Stimulated activated CD4-positive, alpha-beta T cell treated with anti-CD3 and anti-CD28 coated beads, Interleukin-4, amount 100 ng/mL, for 48 hours (primary cell): Measurements from ENCODE around the gene CD48.
"Not testable (repeated sequence)": the region's sequence is repeated elsewhere in the genome, so short reads cannot be mapped to it uniquely, and the experiment has no call there.

ENCODE experiments used
- DNase-seq, 2 donors: peaks; one replicate each; pipeline ENCODE4 v3.0.0-alpha.2; 2020; ENCODE audit warnings: low read depth in 2 of 2

Gene CD48

DNA sequence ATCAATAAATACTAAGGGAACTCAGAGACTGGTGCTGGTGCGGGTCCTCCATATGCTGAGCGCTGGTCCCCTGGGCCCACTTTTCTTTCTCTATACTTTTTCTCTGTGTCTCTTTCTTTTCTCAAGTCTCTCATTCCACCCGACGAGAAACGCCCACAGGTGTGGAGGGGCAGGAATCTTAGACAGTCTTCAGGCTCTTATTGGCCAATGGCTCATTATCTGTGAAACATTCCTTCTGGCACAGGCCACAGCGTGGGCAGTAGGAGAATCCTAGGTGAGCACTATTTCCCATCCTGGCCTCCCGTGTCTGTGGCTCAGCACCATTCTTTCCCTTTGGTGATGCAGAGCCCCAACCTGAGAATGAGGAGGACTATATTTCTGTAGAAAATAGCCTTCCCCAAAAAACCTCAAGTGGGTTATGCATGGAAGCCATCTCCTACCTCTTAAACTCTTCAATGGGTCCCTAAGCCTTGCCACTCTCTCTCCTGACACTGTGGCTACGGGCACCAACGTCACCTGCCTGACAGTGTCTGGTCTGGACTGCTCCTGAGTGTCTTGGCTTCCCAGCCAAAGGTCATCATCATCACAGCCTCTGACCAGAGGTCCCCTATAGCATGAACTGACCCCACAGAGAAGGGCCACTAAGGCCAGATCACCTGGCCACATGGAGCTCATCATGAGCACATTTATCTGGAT lies 58.5 kb downstream of the CD48 start:
- no peak for DNase-seq

GRCh38 chr1:160652065-160652641 lies 59.5 kb downstream of the CD48 start:
- DNase-seq: not testable (repeated sequence)

DNA sequence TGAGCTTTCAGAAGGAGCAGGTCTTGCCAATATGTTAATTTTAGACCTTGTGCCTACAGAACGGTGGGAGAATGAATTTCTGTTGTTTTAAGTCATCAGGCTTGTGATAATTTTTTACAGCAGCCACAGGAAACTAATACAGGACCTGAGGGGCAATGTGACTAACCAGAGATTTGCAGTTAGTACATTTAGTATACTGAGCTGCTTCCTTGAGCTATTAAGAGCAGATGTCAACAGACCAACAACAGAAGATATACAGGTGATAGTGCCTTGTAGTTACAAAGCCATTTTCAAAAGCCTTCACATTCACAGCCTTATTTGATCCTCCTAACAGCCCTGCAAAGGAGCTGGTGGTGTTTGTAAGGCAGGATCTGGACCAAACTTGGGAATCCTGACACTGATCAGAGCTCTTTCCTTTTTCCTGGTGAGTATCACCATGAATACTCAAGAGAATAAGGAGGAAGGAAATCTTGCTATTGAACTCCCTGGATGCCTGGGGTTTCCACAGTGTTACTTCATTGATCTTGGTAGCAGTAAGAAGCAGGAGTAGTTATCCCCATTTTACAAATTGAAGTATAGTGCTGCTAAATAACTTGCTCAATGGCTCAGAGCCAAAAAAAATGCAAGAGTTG lies 60.1 kb downstream of the CD48 start:
- DNase-seq: no peak

DNA sequence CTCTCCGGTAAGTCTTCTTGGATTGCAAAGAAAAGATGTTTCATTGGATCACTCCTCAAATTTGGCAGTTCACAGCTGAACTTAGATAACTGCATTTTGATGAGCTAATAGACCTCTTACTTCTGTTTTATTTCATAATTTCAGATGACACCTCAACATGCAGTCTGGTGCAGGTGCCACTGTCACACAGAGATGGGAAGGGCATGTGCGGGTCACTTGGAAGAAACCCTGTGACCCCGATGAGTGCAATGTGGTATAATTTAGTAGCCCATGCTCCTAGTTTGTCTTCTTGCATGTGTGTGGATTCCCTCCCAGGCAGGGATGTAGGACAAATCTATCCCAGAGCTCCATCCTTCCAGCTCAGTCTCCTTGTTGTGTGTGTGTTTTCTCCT lies 64.3 kb downstream of the CD48 start:
- DNase-seq: no peak

DNA sequence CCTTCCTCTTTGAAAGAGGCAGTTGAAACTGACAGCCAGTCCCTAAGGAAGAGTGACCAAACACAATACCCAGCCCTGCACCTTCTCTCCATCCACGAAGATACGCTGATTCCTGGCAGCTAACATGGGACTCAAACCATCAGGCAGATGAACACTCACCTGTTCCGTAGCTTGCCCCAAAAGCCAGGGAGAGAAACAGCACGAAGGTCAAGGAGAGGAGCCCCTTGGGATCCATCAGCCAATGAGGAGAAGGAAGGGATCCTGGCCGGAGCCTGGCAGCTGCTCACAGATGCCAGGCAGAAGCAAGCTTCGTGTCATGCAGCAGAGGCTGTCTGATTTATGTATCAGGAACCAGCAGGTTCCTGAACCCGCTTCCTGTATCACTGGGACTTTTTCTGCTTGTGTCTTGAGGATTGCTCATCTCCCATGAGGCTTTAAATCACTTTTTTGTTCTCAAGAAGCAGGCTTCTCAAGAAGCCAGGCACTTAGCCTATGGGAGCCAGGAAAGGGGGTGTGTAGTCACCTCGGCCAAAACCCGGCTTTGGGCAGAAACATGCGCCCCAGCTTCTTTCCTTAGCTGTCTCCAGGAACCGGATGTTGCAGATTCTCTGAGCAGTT lies 64.8 kb downstream of the CD48 start, which contains the start of gene SLAMF1:
TSS of gene SLAMF1 (minus strand) at position 334 of the 618 bp plus-strand sequence. CDS start at position 235, 99 bp downstream.
- peak; percentile 54 to 63 for DNase-seq

GRCh38 chr1:160646180-160646579 lies 65.4 kb downstream of the CD48 start:
- no peak for DNase-seq

DNA sequence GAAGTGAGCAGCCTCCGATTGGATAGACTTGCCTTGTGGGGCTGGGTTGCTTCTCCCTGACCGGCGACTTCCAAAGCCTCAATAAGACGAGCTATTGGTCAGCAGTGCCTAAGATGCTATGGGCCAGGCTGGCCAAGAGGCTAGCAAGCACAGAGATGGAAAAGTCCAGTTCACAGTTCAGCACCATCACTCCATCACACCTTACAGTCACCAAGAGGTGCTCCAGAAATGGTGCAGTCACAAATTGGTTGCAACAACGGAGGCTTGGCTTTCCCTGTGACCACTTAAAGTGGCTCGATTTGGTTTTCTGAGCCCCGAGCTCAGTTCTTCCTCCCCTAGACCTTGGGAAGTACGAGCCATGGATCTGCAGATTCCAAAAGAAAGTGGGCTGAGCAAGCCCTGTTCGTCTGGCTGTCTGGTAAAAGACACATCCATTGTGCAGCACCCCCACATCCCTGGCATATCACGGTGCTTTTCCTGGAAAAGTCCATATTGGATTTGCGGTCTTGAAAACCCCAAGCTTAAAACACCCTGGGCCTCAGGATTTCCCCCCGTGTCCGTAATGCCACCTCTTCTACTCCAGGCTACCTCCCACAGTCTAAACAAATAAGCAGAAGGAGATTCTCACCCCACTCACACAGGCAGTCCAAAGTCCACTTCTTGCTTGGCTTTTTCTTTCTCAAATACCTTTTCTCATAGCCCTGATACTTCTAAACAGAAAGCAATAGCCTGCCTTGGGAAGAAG lies 66.1 kb downstream of the CD48 start:
- DNase-seq: no peak

- no peak for DNase-seq
Measured at GRCh38 chr1:160644399-160644798, 67.2 kb downstream of the CD48 start.

- no peak for DNase-seq
Measured at GRCh38 chr1:160643138-160643537, 68.5 kb downstream of the CD48 start.

- DNase-seq: no peak
Measured at GRCh38 chr1:160642281-160642644, 69.4 kb downstream of the CD48 start.

DNA sequence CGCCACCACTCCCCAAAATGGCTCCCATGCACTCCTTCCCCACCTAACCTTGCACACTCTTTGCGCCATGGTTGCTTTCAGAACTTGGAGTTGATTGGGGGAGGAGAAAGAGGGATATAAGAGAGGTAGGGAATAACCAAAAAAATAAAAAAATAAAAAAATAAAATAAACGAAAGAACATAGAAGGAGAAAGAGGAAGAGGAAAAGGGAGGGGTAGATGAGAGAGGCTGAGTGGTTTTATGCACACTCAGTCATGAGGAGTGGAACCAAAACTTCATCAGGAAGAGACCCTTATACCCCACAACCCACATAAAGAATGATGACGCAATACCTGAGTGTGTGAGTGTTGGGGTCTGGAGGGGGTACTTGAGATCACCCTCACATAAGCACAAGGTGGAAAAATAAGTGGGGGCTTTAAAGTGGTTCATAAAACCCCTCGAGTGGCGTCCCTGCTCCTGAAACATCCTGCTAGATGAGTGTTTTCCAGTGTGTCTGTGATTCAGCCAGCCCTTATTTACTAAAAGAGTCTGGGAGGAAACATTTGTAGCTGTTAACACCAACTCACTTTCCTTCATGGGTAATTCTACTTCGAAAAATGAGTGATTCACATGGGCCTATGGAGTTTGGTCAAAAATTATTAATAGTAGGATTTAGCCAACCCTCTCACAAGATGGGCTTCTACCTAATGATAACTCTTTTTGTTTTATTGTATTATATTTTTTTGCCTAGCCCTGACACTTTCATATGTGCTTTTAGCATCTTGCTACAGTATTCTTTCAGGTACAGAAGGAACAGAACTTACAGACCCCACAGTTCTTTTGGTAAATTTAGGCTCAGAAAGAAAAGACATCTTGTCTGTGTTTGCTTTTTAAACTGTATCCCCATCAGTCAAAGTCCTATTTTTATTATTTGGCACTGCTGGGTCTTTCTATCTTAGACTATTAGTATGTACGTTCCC lies 70.0 kb downstream of the CD48 start:
- DNase-seq: no peak

GRCh38 chr1:160640359-160641123 lies 71.1 kb downstream of the CD48 start:
- DNase-seq: no peak

GRCh38 chr1:160639652-160640051 lies 72.0 kb downstream of the CD48 start:
- DNase-seq: no peak

DNA sequence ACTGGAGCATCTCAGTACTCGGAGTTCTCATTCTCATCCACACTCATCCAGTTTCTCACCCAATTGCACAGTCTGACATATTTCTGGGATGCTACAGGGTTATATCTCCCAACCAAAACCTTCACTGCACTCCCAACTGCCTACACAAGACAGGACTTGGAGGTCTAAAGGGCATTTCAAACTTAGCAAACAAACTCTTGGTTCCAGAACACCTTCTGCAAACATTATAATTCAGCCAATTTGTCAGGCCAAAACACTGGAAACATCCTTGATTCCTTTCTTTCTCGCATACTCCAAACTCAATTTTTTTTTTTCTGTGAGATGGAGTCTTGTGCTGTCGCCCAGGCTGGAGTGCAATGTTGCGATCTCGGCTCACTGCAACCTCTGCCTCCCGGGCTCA lies 72.7 kb downstream of the CD48 start:
- no peak for DNase-seq

DNA sequence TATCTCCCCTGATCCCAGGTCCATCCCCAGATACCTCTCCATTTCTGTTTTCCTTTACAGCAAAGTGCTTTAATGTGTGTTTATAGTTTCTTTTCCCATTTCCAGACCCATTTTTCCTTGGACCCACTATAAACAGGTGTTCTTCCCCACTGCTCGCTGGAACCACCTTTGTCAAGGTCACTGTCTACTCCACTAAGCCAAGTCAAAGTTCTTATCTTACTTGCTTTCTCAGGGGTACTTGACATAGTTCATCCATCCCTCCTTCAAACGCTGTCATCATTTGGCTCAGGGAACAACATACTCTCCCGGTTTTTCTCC lies 73.1 kb downstream of the CD48 start:
- DNase-seq: no peak

- DNase-seq: no peak
Measured at GRCh38 chr1:160637821-160638539, 73.6 kb downstream of the CD48 start.

GRCh38 chr1:160637065-160637464 lies 74.6 kb downstream of the CD48 start:
- no peak for DNase-seq

GRCh38 chr1:160636547-160636946 lies 75.1 kb downstream of the CD48 start:
- no peak for DNase-seq

DNA sequence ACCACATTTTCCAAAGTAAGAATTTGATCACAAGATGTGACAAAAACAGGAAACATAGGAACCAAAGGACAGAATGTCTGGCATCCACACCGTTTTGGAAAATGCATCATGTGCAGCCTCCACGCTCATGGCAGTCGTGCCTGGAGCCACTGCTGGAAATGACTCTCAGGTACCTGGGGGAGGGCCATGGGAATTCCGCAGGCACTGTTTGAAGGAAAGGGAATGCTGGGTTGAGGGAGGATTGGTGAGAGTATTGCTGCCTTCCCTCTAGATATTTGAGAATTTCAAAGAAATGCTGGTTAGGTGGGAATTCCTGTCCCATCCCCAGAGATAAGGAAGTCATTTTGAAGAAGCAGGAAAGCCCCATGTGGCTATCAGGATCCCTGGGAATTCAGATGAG lies 75.5 kb downstream of the CD48 start:
- no peak for DNase-seq
